Stimulated activated CD8-positive, alpha-beta memory T cell treated with anti-CD3 and anti-CD28 coated beads, Interleukin-7, amount 100 ng/mL, for 24 hours (primary cell): ENCODE results near the gene UNK.

Experiments
- DNase-seq: peaks from one replicate; pipeline ENCODE4 v3.0.0-alpha.2; 2020; ENCODE audit warnings: low read depth

The UNK gene

GRCh38 chr17:75873587-75874322, 89.1 kb downstream of the UNK start:
- DNase-seq: no peak

GRCh38 chr17:75874323-75875181, 89.9 kb downstream of the UNK start:
- no peak for DNase-seq
